Measurements from ENCODE around the gene ZMAT2.
"Not testable (repeated sequence)": the region's sequence is repeated elsewhere in the genome, so short reads cannot be mapped to it uniquely, and the experiment has no call there.

Gene ZMAT2

GRCh38 chr5:140707812-140708211 lies 7.6 kb downstream of the ZMAT2 start:
- no peak for DNase-seq

GRCh38 chr5:140708787-140709186 lies 8.5 kb downstream of the ZMAT2 start:
- not testable (repeated sequence) for DNase-seq

GRCh38 chr5:140710899-140711552 lies 10.8 kb downstream of the ZMAT2 start:
- DNase-seq, result peak in 53 of 56 donors; percentile 2 to 92 (median 45)

- DNase-seq, result no peak
These were observed 11.5 kb downstream of the ZMAT2 start for GRCh38 chr5:140711794-140712193.

- no peak for DNase-seq
These were observed 13.4 kb downstream of the ZMAT2 start for GRCh38 chr5:140713562-140714094.

- DNase-seq, result not testable (repeated sequence)
These were observed 16.0 kb downstream of the ZMAT2 start for GRCh38 chr5:140716238-140716637.

- DNase-seq, result no peak
These were observed 18.0 kb downstream of the ZMAT2 start for GRCh38 chr5:140718266-140718592.

- DNase-seq, result not testable (repeated sequence)
These were observed 20.5 kb downstream of the ZMAT2 start for GRCh38 chr5:140720738-140721137.

GRCh38 chr5:140721395-140721794 lies 21.1 kb downstream of the ZMAT2 start:
- DNase-seq, result not testable (repeated sequence)

GRCh38 chr5:140725799-140726471 lies 25.7 kb downstream of the ZMAT2 start:
- peak in 1 of 56 donors; percentile 5 for DNase-seq

GRCh38 chr5:140733098-140733497 lies 32.9 kb downstream of the ZMAT2 start:
- no peak for DNase-seq

GRCh38 chr5:140734354-140734753 lies 34.1 kb downstream of the ZMAT2 start:
- no peak for DNase-seq

GRCh38 chr5:140737486-140737885 lies 37.2 kb downstream of the ZMAT2 start:
- DNase-seq, result no peak

GRCh38 chr5:140741967-140742366 lies 41.7 kb downstream of the ZMAT2 start:
- no peak for DNase-seq

- DNase-seq, result no peak
These were observed 53.3 kb downstream of the ZMAT2 start for GRCh38 chr5:140753561-140753960.
